Measurements from ENCODE around the gene NPM1. TPM values are rescaled to one million over a fixed set of nuclear protein-coding genes. Genes with fewer than 3 reads are reported as not detected.

Gene NPM1
- total RNA-seq, 1 donor from 2014 or later = 1,016 TPM

DNA sequence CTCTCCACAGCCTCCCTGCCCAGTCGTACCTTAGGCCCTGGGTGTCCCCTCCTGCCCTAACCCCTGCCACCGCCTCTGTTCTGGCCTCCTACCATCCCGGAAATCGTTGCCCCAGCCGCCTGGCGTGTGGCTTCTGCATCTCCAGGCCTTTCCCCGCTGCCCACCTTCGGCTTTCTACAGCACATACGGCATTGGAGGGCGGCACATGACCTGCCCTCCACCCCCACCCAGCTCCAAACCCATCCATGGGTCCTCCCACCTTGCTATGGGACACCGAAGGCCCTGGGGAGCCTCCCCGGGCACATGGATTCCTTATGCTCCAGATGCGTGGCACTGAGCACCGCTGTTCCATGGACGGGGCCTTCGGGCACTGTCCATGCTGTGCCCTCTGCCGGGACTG lies 63.8 kb downstream of the NPM1 start:
- H3K27ac Mint-ChIP-seq (ENCODE audit: unreplicated experiment) = peak overlapping the region; percentile 74
- H3K36me3 Mint-ChIP-seq (ENCODE audit: low read depth, unreplicated experiment) = peaks cover 8% of the 10 kb centered on the region

DNA sequence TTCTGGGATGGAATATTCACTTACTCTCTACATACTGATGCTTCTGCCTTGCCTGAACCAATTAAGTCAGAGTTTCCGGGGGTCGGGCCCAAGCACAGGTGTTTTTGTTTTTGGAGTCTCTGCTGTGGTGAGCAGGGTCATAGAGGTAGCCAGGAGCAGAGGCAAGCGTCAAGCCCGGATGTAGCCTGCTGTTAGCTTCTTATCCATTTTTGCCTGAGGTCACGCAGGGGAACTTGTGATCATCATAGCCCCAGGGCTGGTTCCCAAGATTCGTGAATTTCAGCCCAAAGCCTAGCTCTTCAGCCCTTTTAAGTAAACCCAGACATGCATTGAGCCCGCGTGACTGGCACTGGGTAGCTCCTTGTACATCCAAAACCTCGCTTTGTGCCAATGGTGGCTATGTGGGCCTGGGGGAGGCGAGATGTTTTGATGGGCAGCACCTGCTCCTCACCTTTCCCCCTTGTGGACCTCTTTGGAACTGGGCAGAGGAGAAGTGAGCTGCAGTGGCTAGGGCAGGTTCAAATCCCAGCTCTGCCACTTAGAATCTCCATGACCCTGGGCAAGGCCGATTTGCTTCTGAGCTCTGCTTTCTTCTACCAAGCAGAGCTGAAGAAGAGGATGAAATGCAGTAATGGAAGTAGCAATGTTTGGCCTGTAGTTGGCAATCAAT lies 65.5 kb downstream of the NPM1 start:
- H3K27me3 Mint-ChIP-seq (ENCODE audit: unreplicated experiment) = peaks cover 14% of the 10 kb centered on the region
- H3K36me3 Mint-ChIP-seq (ENCODE audit: low read depth, unreplicated experiment) = peaks cover 8% of the 10 kb centered on the region
- TF ChIP-seq, protein P1, sequence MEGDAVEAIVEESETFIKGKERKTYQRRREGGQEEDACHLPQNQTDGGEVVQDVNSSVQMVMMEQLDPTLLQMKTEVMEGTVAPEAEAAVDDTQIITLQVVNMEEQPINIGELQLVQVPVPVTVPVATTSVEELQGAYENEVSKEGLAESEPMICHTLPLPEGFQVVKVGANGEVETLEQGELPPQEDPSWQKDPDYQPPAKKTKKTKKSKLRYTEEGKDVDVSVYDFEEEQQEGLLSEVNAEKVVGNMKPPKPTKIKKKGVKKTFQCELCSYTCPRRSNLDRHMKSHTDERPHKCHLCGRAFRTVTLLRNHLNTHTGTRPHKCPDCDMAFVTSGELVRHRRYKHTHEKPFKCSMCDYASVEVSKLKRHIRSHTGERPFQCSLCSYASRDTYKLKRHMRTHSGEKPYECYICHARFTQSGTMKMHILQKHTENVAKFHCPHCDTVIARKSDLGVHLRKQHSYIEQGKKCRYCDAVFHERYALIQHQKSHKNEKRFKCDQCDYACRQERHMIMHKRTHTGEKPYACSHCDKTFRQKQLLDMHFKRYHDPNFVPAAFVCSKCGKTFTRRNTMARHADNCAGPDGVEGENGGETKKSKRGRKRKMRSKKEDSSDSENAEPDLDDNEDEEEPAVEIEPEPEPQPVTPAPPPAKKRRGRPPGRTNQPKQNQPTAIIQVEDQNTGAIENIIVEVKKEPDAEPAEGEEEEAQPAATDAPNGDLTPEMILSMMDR (IDR thresholded peaks at IDR 0.05; ENCODE audit: unreplicated experiment) = no peak
- DNase-seq (ENCODE audit: low spot score) = no peak
- H3K4me3 Mint-ChIP-seq (ENCODE audit: unreplicated experiment) = no peak overlapping the region
- no peak overlapping the region for H3K27ac Mint-ChIP-seq (ENCODE audit: unreplicated experiment)
- H3K4me1 Mint-ChIP-seq (ENCODE audit: unreplicated experiment) = peaks cover 9% of the 10 kb centered on the region
- no peaks in the 10 kb centered on the region for H3K9me3 Mint-ChIP-seq (ENCODE audit: unreplicated experiment)

More for the DNA sequence above, 63.8 kb downstream of the NPM1 start:
- H3K27me3 Mint-ChIP-seq (ENCODE audit: unreplicated experiment) = peaks cover 16% of the 10 kb centered on the region
- peaks cover 12% of the 10 kb centered on the region for H3K4me1 Mint-ChIP-seq (ENCODE audit: unreplicated experiment)
- no peak for DNase-seq (ENCODE audit: low spot score)
- H3K9me3 Mint-ChIP-seq (ENCODE audit: unreplicated experiment) = no peaks in the 10 kb centered on the region
- TF ChIP-seq, protein P1 (IDR thresholded peaks at IDR 0.05; ENCODE audit: unreplicated experiment) = no peak
- H3K4me3 Mint-ChIP-seq (ENCODE audit: unreplicated experiment) = no peak overlapping the region

DNA sequence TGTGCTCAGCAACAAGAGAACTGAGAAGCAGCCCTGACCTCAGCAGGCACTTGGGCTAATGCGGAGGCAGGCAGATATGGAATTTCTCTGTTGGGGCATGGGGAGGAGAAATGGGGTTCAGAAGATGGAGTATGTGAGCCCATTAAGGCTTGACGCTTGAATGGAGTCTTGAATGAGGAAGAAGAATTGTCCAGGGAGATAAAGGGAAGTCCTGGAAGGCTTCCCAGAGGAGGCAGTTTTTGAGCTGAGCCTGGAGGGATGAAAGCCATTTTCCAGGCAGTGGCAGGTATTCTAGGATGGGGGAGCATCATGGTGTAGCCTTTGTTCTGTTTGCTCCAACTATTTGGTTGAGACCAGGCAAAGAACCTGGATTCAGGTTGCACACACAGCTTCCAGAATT lies 66.3 kb downstream of the NPM1 start:
- TF ChIP-seq, protein P1 (IDR thresholded peaks at IDR 0.05; ENCODE audit: unreplicated experiment) = no peak
- H3K4me3 Mint-ChIP-seq (ENCODE audit: unreplicated experiment) = no peak overlapping the region
- H3K27ac Mint-ChIP-seq (ENCODE audit: unreplicated experiment) = no peak overlapping the region
- no peaks in the 10 kb centered on the region for H3K9me3 Mint-ChIP-seq (ENCODE audit: unreplicated experiment)
- H3K36me3 Mint-ChIP-seq (ENCODE audit: low read depth, unreplicated experiment) = peaks cover 3% of the 10 kb centered on the region
- peaks cover 2% of the 10 kb centered on the region for H3K4me1 Mint-ChIP-seq (ENCODE audit: unreplicated experiment)
- peaks cover 11% of the 10 kb centered on the region for H3K27me3 Mint-ChIP-seq (ENCODE audit: unreplicated experiment)
- no peak for DNase-seq (ENCODE audit: low spot score)

DNA sequence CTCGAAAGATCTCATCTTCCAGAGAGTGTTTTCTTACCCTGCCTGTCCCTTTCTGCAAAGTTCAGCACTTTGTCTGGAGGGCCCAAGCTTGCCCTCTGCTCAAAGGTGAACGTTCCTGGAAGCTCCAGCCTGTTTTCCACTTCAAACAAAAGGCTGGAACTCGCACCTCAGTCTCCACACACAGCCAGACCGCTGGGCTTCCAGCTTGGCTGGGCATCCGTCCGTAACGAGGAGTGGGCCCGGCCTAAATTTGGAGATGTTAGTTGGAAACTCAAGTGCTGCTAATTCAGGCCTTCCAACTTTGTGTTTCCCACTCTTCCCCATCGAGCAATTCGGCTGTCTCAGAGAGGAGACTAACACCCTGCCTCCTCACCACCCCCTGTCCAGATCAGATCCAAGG lies 66.9 kb downstream of the NPM1 start:
- H3K36me3 Mint-ChIP-seq (ENCODE audit: low read depth, unreplicated experiment) = no peaks in the 10 kb centered on the region
- no peaks in the 10 kb centered on the region for H3K9me3 Mint-ChIP-seq (ENCODE audit: unreplicated experiment)
- no peak for DNase-seq (ENCODE audit: low spot score)
- TF ChIP-seq, protein P1 (IDR thresholded peaks at IDR 0.05; ENCODE audit: unreplicated experiment) = no peak
- no peak overlapping the region for H3K27ac Mint-ChIP-seq (ENCODE audit: unreplicated experiment)
- peaks cover 8% of the 10 kb centered on the region for H3K27me3 Mint-ChIP-seq (ENCODE audit: unreplicated experiment)
- H3K4me3 Mint-ChIP-seq (ENCODE audit: unreplicated experiment) = no peak overlapping the region
- no peaks in the 10 kb centered on the region for H3K4me1 Mint-ChIP-seq (ENCODE audit: unreplicated experiment)

DNA sequence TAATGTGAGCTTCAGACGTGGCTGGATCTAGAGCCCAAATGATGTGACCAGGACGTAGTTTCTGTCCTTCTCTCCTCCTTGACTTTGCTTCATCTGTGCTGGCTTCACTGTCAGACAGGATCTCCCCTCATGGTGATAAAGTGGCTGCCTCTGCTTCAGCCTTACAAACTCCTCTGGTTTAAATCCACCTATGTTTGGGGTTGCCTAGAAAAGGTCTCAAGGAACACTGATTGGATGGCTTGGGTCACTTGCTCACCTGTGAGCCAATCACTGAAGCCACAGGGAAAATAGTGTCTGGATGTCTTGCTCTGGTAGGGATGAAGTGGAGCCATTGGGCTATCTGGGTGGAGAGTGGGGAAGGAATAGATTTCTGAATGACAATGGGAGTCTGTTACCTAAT lies 67.9 kb downstream of the NPM1 start:
- DNase-seq (ENCODE audit: low spot score) = no peak
- H3K4me3 Mint-ChIP-seq (ENCODE audit: unreplicated experiment) = no peak overlapping the region
- no peaks in the 10 kb centered on the region for H3K4me1 Mint-ChIP-seq (ENCODE audit: unreplicated experiment)
- H3K9me3 Mint-ChIP-seq (ENCODE audit: unreplicated experiment) = no peaks in the 10 kb centered on the region
- no peaks in the 10 kb centered on the region for H3K36me3 Mint-ChIP-seq (ENCODE audit: low read depth, unreplicated experiment)
- H3K27me3 Mint-ChIP-seq (ENCODE audit: unreplicated experiment) = peaks cover 5% of the 10 kb centered on the region
- no peak overlapping the region for H3K27ac Mint-ChIP-seq (ENCODE audit: unreplicated experiment)
- TF ChIP-seq, protein P1 (IDR thresholded peaks at IDR 0.05; ENCODE audit: unreplicated experiment) = no peak
